ENCODE data around the gene SUPT5H. TPM values are rescaled to one million over a fixed set of nuclear protein-coding genes. Genes with fewer than 3 reads are reported as not detected.

Gene SUPT5H
- total and polyA plus RNA-seq, 2 of the 8 experiments (the other 6 are each of a cell fraction or from before 2014, with no cell fraction given) = 77.8 to 111 TPM

DNA sequence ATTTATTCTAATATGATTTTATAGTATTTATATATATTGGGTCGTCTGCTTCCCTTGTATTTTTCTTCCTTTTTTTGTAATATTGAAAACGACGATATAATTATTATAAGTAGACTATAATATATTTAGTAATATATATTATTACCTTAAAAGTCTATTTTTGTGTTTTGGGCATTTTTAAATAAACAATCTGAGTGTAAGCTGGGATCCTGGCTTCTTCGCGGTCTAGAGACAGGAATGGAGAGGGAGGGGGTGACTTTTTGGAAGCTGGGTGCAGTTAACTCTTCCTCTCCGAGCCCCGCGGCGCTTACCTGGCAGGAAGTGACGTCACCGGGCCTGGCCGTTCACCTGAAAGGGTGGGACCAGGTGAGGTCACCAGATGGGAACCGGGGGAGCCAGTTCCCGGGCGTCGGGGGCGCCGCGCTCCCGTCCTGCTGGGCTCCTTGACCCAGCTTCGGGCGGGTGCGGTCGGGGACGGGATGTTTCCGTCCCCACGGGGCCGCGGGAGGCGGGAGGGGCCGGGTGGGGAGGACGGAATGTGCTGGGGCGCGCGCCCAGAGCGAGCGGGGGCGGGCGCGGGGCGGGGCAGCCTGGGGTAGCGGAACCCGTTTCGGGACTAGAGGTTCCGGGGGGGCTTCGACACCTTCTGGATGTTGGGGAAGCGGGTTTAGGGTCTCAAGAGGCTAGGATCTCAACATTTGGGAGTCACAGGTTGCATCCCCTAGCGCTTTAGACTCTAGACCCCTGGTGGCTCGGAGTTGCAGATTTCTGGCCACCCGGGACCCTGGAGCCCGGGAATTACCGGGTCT is 36.0 kb upstream of the SUPT5H start (continued):
- no peak for TF ChIP-seq EP300 (IDR thresholded peaks at IDR 0.05; ENCODE audit: borderline replicate concordance in 1 of 2, low read depth in 2 of 2, low read length in 2 of 2)
- no peak; the same call in 1 of the 2 replicates for TF ChIP-seq CHD1 (IDR thresholded peaks at IDR 0.05; ENCODE audit: low read depth, low read length)
- TF ChIP-seq, protein P1, sequence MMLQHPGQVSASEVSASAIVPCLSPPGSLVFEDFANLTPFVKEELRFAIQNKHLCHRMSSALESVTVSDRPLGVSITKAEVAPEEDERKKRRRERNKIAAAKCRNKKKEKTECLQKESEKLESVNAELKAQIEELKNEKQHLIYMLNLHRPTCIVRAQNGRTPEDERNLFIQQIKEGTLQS (IDR thresholded peaks at IDR 0.05; ENCODE audit: insufficient read depth, low read depth, low read length) = no peak
- TF ChIP-seq RAD21 (IDR thresholded peaks at IDR 0.05 in 1 of 2, conservative IDR thresholded peaks at IDR 0.05 in 1 of 2; ENCODE audit: low read depth in 2 of 2, low read length in 2 of 2) = no peak
- TF ChIP-seq TAF7 (optimal IDR thresholded peaks at IDR 0.05; ENCODE audit: borderline replicate concordance, low read depth, low read length) = peak; percentile 54
- no peak for TF ChIP-seq CBX5 (IDR thresholded peaks at IDR 0.05; ENCODE audit: low read depth, low read length)
- no peak for TF ChIP-seq ASH2L (IDR thresholded peaks at IDR 0.05; ENCODE audit: low read length)
- no peak for TF ChIP-seq RBBP5 (IDR thresholded peaks at IDR 0.05; ENCODE audit: borderline replicate concordance, low read depth, low read length)
- TF ChIP-seq, protein P2, sequence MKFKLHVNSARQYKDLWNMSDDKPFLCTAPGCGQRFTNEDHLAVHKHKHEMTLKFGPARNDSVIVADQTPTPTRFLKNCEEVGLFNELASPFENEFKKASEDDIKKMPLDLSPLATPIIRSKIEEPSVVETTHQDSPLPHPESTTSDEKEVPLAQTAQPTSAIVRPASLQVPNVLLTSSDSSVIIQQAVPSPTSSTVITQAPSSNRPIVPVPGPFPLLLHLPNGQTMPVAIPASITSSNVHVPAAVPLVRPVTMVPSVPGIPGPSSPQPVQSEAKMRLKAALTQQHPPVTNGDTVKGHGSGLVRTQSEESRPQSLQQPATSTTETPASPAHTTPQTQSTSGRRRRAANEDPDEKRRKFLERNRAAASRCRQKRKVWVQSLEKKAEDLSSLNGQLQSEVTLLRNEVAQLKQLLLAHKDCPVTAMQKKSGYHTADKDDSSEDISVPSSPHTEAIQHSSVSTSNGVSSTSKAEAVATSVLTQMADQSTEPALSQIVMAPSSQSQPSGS (IDR thresholded peaks at IDR 0.05; ENCODE audit: low read length) = peak; percentile 94
- peak; percentile 6; the same call in 1 of the 2 replicates for TF ChIP-seq CHD2 (IDR thresholded peaks at IDR 0.05; ENCODE audit: low read length)
- no peak; the same call in 1 of the 2 replicates for TF ChIP-seq SP4 (IDR thresholded peaks at IDR 0.05; ENCODE audit: low read length)
- TF ChIP-seq ZNF274 (IDR thresholded peaks at IDR 0.05; ENCODE audit: borderline replicate concordance, extremely low read depth, low read length) = no peak
- TF ChIP-seq FOSL1 (IDR thresholded peaks at IDR 0.05; ENCODE audit: insufficient read depth, low read depth, low read length) = no peak
- TF ChIP-seq POLR2AphosphoS5 (IDR thresholded peaks at IDR 0.05; ENCODE audit: low read depth, low read length) = peak; percentile 87
- no peak for TF ChIP-seq NRF1 (IDR thresholded peaks at IDR 0.05; ENCODE audit: low read depth, low read length)
- no peak for TF ChIP-seq EZH2 (IDR thresholded peaks at IDR 0.05; ENCODE audit: low read depth, low read length, severe bottlenecking)
- no peak for TF ChIP-seq RFX5 (IDR thresholded peaks at IDR 0.05; ENCODE audit: borderline replicate concordance, low read depth, low read length)
- no peak for TF ChIP-seq SIX5 (IDR thresholded peaks at IDR 0.05; ENCODE audit: low read depth, low read length)
- TF ChIP-seq RXRA (IDR thresholded peaks at IDR 0.05; ENCODE audit: insufficient read depth, low read depth, low read length) = no peak

Measured in H1 (cell line).